ENCODE measurements around the gene HMCN2. TPM values are rescaled to one million over a fixed set of nuclear protein-coding genes. Genes with fewer than 3 reads are reported as not detected.
A peak's percentile ranks its signal among the peaks of the same experiment; 100 is the strongest.

Gene HMCN2
- total RNA-seq, 2 donors from 2014 or later, result 1.3 to 7.3 TPM

GRCh38 chr9:130313103-130313858 is 47.7 kb downstream of the HMCN2 start:
- H3K27me3 ChIP-seq, result no peaks in the 10 kb centered on the region
- no peak overlapping the region for H3K4me3 ChIP-seq
- no peak for TF ChIP-seq CTCF (IDR thresholded peaks at IDR 0.05)
- no peaks in the 10 kb centered on the region for H3K36me3 ChIP-seq
- DNase-seq (ENCODE audit: low spot score), result no peak
- no peaks in the 10 kb centered on the region for H3K9me3 ChIP-seq
- peaks cover 0 to 6% of the 10 kb centered on the region in 2 donors for H3K4me1 ChIP-seq
- H3K27ac ChIP-seq, result no peak overlapping the region

GRCh38 chr9:130315446-130316226 is 50.1 kb downstream of the HMCN2 start:
- Histone ChIP-seq H3K4me3 (no peak overlapping the region), H3K27me3 (no peaks in the 10 kb centered on the region), H3K27ac (peak overlapping the region in 1 of 2 donors; percentile 21), H3K4me1 (peaks cover 0 to 10% of the 10 kb centered on the region in 2 donors), H3K36me3 (no peaks in the 10 kb centered on the region), H3K9me3 (no peaks in the 10 kb centered on the region)
- TF ChIP-seq CTCF (IDR thresholded peaks at IDR 0.05), result no peak
- no peak for DNase-seq (ENCODE audit: low spot score)

GRCh38 chr9:130316430-130316829 is 50.9 kb downstream of the HMCN2 start:
- Histone ChIP-seq H3K4me1 (peaks cover 0 to 16% of the 10 kb centered on the region in 2 donors), H3K27me3 (no peaks in the 10 kb centered on the region), H3K36me3 (no peaks in the 10 kb centered on the region), H3K27ac (peak overlapping the region in 1 of 2 donors; percentile 21), H3K9me3 (no peaks in the 10 kb centered on the region), H3K4me3 (no peak overlapping the region)
- DNase-seq (ENCODE audit: low spot score), result no peak
- TF ChIP-seq CTCF (IDR thresholded peaks at IDR 0.05), result no peak

GRCh38 chr9:130319300-130319699 is 53.7 kb downstream of the HMCN2 start:
- Histone ChIP-seq H3K27ac (peak overlapping the region; percentile 29 to 62), H3K36me3 (no peaks in the 10 kb centered on the region), H3K27me3 (no peaks in the 10 kb centered on the region), H3K4me3 (no peak overlapping the region), H3K9me3 (no peaks in the 10 kb centered on the region), H3K4me1 (peaks cover 0 to 10% of the 10 kb centered on the region in 2 donors)
- DNase-seq (ENCODE audit: low spot score), result no peak
- TF ChIP-seq CTCF (IDR thresholded peaks at IDR 0.05), result no peak

GRCh38 chr9:130319944-130320712 is 54.6 kb downstream of the HMCN2 start:
- no peak for DNase-seq (ENCODE audit: low spot score)
- Histone ChIP-seq H3K36me3 (no peaks in the 10 kb centered on the region), H3K27me3 (no peaks in the 10 kb centered on the region), H3K27ac (peak overlapping the region in 1 of 2 donors; percentile 9), H3K9me3 (no peaks in the 10 kb centered on the region), H3K4me3 (no peak overlapping the region), H3K4me1 (peaks cover 0 to 10% of the 10 kb centered on the region in 2 donors)
- no peak for TF ChIP-seq CTCF (IDR thresholded peaks at IDR 0.05)

All from right atrium auricular region (tissue), 2 donors.